HTR-8/SVneo (cell line): ENCODE measurements around the gene PCDHB7.
"Not testable (repeated sequence)": the region's sequence is repeated elsewhere in the genome, so short reads cannot be mapped to it uniquely, and the experiment has no call there.

ENCODE experiments used
- DNase-seq: peaks from one replicate; pipeline ENCODE4 v3.0.0; 2011; ENCODE audit warnings: low spot score, mixed read lengths; ENCODE audit not compliant: insufficient read length
- FAIRE-seq: peaks from 2 replicates; lab custom pipeline; 2011; peaks lifted over from hg19 to GRCh38; lab: Jason Lieb, UNC

The PCDHB7 gene

DNA sequence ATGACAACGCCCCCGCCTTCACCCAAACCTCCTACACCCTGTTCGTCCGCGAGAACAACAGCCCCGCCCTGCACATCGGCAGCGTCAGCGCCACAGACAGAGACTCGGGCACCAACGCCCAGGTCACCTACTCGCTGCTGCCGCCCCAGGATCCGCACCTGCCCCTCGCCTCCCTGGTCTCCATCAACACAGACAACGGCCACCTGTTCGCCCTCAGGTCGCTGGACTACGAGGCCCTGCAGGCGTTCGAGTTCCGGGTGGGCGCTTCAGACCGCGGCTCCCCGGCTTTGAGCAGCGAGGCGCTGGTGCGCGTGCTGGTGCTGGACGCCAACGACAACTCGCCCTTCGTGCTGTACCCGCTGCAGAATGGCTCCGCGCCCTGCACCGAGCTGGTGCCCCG, 6.9 kb downstream of the PCDHB7 start:
- FAIRE-seq, DNase-seq: not testable (repeated sequence)

DNA sequence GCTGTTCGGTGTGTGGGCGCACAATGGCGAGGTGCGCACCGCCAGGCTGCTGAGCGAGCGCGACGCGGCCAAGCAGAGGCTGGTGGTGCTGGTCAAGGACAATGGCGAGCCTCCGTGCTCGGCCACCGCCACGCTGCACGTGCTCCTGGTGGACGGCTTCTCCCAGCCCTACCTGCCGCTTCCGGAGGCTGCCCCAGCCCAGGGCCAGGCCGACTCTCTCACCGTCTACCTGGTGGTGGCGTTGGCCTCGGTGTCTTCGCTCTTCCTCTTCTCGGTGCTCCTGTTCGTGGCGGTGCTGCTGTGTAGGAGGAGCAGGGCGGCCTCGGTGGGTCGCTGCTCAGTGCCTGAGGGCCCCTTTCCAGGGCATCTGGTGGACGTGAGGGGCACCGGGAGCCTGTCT, 7.4 kb downstream of the PCDHB7 start:
- FAIRE-seq, result not testable (repeated sequence)

DNA sequence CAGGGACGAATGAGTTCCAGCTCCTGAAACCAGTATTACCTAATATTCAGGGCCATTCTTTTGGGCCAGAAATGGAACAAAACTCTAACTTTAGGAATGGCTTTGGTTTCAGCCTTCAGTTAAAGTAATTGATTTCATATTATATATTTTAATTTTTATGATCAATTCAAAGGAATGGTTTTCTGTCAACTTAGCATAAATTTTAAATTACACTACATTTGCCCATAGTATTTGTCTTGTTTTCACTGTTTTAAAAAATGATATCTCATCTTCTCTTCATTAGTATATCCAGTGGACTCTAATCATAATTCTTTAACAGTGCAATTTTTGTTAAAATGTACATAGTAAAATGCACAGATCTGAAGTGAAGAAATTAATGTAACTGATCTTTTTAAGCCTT, 7.9 kb downstream of the PCDHB7 start:
- FAIRE-seq, result no peak
- DNase-seq, result no peak

More for the DNA sequence above, 7.4 kb downstream of the PCDHB7 start:
- not testable (repeated sequence) for DNase-seq

DNA sequence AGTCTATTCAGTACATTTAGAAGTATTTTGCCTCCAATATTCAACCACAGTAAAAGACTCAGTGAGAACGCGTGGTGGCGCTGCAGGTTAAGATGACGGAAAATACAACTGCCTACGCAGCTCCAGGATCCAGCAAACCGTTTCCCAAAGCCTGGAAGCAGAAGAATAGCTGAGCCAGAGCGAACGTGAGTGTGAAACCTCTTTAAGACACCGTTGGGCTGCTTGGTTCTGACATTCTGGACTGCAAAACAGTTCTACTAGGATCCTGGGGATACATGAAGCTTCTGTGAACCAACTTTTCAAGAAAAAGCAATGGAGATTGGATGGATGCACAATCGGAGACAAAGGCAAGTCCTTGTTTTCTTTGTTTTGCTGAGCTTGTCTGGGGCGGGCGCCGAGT, 9.8 kb downstream of the PCDHB7 start, which contains the start of gene PCDHB16:
Gene PCDHB16 (plus strand): TSS at position 140 of the 400 bp plus-strand sequence. CDS start 173 bp downstream, at position 313.
- no peak for DNase-seq
- FAIRE-seq, result no peak

DNA sequence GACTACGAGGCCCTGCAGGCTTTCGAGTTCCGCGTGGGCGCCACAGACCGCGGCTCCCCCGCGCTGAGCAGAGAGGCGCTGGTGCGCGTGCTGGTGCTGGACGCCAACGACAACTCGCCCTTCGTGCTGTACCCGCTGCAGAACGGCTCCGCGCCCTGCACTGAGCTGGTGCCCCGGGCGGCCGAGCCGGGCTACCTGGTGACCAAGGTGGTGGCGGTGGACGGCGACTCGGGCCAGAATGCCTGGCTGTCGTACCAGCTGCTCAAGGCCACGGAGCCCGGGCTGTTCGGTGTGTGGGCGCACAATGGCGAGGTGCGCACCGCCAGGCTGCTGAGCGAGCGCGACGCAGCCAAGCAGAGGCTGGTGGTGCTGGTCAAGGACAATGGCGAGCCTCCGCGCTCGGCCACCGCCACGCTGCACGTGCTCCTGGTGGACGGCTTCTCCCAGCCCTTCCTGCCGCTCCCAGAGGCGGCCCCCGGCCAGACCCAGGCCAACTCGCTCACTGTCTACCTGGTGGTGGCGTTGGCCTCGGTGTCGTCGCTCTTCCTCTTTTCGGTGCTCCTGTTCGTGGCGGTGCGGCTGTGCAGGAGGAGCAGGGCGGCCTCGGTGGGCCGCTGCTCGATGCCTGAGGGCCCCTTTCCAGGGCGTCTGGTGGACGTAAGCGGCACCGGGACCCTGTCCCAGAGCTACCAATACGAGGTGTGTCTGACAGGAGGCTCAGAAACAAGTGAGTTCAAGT, 11.8 kb downstream of the PCDHB7 start:
- DNase-seq, FAIRE-seq: not testable (repeated sequence)

DNA sequence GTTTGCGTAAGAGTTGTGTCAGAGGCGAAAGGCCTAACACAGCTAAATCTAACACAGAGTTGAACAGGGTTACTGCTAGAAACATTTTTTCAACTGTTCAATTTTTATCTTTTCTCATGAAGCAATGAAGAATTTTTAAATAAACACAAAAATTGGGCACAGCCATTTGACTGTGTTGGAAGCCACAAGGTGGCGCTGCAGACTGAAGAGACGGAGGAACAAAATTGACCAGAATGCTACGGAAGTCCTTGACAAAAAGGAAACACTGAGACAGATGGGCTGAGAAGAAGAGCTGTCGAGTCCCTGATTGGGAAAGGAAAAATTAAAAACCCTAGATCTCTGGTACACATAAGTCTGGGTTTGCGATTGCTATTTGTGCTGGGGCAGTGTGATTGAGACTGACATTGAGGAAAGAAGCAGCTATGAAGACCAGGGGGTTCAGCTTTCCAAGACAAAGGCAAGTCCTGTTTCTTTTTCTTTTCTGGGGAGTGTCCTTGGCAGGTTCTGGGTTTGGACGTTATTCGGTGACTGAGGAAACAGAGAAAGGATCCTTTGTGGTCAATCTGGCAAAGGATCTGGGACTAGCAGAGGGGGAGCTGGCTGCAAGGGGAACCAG, 14.6 kb downstream of the PCDHB7 start, which contains the start of gene PCDHB9:
Gene PCDHB9 (plus strand): TSS at position 265 of the 616 bp plus-strand sequence. CDS start 158 bp downstream, at position 423.
- DNase-seq (peak; percentile 56), FAIRE-seq (no peak)

DNA sequence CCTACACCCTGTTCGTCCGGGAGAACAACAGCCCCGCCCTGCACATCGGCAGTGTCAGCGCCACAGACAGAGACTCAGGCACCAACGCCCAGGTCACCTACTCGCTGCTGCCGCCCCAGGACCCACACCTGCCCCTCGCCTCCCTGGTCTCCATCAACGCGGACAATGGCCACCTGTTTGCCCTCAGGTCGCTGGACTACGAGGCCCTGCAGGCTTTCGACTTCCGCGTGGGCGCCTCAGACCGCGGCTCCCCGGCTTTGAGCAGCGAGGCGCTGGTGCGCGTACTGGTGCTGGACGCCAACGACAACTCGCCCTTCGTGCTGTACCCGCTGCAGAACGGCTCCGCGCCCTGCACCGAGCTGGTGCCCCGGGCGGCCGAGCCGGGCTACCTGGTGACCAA, 16.2 kb downstream of the PCDHB7 start:
- DNase-seq, FAIRE-seq: not testable (repeated sequence)

DNA sequence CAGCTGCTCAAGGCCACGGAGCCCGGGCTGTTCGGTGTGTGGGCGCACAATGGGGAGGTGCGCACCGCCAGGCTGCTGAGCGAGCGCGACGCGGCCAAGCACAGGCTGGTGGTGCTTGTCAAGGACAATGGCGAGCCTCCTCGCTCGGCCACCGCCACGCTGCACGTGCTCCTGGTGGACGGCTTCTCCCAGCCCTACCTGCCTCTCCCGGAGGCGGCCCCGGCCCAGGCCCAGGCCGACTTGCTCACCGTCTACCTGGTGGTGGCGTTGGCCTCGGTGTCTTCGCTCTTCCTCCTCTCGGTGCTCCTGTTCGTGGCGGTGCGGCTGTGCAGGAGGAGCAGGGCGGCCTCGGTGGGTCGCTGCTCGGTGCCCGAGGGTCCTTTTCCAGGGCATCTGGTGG, 16.7 kb downstream of the PCDHB7 start:
- FAIRE-seq, DNase-seq: not testable (repeated sequence)

DNA sequence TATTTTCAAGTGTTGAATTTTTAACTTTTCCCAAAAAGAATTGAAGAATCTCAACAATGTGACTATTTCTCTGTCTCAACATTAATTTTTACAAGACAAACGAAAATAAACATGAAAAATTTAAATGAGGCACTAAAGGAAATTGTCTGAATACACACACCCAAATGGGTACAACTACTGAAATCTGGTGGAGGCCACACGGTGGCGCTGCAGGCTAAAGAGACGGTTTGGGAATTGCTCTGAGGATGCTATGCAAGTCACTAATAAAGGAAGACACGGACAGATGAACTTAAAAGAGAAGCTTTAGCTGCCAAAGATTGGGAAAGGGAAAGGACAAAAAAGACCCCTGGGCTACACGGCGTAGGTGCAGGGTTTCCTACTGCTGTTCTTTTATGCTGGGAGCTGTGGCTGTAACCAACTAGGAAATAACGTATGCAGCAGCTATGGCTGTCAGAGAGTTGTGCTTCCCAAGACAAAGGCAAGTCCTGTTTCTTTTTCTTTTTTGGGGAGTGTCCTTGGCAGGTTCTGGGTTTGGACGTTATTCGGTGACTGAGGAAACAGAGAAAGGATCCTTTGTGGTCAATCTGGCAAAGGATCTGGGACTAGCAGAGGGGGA, 19.8 kb downstream of the PCDHB7 start, which contains the start of gene PCDHB10:
Gene PCDHB10 (plus strand): TSS at position 244 of the 616 bp plus-strand sequence. CDS start 200 bp downstream, at position 444.
- FAIRE-seq (no peak), DNase-seq (peak; percentile 38)

DNA sequence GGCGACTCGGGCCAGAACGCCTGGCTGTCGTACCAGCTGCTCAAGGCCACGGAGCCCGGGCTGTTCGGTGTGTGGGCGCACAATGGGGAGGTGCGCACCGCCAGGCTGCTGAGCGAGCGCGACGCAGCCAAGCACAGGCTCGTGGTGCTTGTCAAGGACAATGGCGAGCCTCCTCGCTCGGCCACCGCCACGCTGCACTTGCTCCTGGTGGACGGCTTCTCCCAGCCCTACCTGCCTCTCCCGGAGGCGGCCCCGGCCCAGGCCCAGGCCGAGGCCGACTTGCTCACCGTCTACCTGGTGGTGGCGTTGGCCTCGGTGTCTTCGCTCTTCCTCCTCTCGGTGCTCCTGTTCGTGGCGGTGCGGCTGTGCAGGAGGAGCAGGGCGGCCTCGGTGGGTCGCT, 21.9 kb downstream of the PCDHB7 start:
- FAIRE-seq, DNase-seq: not testable (repeated sequence)

DNA sequence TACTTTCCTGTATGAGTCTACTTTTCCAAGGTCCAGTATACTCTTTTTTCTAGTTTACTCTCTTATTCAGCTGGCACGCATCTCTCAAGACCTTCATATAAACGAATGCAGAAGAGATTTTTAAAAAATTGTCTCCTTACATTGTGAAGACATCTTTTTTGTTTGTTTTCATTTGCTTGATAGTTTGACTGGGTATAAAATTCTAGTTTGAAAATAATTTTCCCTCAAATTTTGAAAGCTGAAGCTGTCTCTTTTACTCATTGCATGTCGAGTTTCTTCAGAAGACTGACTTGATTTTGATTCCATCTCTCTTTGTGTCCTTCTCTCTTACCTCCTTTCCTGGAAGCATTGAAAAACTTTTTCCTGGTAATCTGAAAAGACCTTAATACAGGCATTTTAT, 23.9 kb downstream of the PCDHB7 start:
- FAIRE-seq (no peak), DNase-seq (no peak)

DNA sequence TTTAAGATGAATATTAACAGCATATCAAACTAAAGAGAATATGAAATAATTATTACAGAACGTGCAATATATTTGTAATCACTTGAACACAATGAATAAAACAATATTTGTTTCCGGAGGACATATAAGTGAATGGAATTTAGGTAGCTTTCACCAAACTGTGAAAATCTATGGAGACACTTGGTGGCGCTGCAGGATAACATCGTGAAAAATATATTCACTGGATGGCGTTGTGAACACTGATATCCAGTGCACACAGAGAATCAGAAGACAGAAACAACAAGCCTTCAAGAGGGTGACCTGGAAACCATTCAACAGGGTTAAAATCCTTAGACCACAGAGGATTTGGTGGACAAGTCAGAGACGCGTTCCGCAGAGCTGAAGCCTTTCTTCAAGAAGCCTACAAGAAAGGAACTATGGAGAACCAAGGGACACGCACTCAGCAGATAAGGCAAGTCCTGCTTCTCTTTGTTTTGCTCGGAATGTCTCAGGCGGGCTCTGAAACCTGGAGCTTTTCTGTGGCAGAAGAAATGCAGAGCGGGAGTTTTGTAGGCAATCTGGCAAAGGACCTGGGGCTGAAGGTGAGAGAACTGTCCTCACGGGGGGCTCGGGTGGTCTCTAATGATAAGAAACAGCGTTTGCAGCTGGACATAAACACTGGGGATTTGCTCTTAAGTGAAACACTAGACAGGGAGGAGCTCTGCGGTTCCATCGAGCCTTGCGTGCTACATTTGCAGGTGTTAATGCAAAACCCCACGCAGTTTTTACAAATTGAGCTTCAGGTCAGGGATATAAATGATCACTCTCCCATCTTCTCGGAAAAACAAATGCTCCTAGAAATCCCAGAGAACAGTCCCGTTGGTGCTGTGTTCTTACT, 27.2 kb downstream of the PCDHB7 start, which contains the start of gene PCDHB11:
Gene PCDHB11 (plus strand): TSS at position 269 of the 877 bp plus-strand sequence. CDS start 148 bp downstream, at position 417.
- DNase-seq (peak; percentile 67), FAIRE-seq (peak; percentile 86)

DNA sequence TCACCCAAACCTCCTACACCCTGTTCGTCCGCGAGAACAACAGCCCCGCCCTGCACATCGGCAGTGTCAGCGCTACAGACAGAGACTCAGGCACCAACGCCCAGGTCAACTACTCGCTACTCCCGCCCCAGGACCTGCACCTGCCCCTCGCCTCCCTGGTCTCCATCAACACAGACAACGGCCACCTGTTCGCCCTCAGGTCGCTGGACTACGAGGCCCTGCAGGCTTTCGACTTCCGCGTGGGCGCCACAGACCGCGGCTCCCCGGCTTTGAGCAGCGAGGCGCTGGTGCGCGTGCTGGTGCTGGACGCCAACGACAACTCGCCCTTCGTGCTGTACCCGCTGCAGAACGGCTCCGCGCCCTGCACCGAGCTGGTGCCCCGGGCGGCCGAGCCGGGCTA, 28.7 kb downstream of the PCDHB7 start:
- DNase-seq, FAIRE-seq: not testable (repeated sequence)

DNA sequence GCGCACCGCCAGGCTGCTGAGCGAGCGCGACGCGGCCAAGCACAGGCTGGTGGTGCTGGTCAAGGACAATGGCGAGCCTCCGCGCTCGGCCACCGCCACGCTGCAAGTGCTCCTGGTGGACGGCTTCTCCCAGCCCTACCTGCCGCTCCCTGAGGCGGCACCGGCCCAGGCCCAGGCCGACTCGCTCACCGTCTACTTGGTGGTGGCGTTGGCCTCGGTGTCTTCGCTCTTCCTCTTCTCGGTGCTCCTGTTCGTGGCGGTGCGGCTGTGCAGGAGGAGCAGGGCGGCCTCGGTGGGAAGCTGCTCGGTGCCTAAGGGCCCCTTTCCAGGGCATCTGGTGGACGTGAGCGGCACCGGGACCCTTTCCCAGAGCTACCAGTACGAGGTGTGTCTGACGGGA, 29.2 kb downstream of the PCDHB7 start:
- FAIRE-seq, result not testable (repeated sequence)

DNA sequence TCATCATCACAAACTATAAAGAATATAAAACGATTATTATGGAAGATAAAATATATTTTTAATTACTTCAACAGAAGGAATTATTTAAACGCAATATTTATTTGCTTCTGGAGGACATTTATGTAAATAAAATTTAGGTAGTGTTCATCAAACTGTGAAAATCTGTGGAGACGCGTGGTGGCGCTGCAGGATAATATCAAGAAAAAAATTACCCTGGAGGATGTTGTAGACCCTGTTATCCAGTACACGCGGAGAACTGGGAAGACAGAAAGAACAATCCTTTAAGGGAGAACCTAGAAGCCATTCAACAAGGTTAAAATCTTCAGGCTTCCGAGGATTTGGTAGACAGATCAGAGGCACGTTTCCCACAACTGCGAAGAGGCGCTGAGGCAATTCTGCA, 36.0 kb downstream of the PCDHB7 start, which contains the start of gene PCDHB12:
Gene PCDHB12 (plus strand): TSS at position 242 of the 400 bp plus-strand sequence. CDS start 189 bp downstream, outside the sequence.
- no peak for FAIRE-seq
- DNase-seq, result peak; percentile 34

More for the DNA sequence above, 29.2 kb downstream of the PCDHB7 start:
- not testable (repeated sequence) for DNase-seq

DNA sequence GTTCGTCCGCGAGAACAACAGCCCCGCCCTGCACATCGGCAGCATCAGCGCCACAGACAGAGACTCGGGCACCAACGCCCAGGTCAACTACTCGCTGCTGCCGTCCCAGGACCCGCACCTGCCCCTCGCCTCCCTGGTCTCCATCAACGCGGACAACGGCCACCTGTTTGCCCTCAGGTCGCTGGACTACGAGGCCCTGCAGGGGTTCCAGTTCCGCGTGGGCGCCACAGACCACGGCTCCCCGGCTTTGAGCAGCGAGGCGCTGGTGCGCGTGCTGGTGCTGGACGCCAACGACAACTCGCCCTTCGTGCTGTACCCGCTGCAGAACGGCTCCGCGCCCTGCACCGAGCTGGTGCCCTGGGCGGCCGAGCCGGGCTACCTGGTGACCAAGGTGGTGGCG, 37.8 kb downstream of the PCDHB7 start:
- not testable (repeated sequence) for DNase-seq, FAIRE-seq

DNA sequence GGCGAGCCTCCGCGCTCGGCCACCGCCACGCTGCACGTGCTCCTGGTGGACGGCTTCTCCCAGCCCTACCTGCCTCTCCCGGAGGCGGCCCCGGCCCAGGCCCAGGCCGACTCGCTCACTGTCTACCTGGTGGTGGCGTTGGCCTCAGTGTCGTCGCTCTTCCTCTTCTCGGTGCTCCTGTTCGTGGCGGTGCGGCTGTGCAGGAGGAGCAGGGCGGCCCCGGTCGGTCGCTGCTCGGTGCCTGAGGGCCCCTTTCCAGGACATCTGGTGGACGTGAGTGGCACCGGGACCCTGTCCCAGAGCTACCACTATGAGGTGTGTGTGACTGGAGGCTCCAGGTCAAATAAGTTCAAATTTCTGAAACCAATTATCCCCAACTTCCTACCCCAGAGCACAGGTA, 38.4 kb downstream of the PCDHB7 start:
- FAIRE-seq, DNase-seq: not testable (repeated sequence)

DNA sequence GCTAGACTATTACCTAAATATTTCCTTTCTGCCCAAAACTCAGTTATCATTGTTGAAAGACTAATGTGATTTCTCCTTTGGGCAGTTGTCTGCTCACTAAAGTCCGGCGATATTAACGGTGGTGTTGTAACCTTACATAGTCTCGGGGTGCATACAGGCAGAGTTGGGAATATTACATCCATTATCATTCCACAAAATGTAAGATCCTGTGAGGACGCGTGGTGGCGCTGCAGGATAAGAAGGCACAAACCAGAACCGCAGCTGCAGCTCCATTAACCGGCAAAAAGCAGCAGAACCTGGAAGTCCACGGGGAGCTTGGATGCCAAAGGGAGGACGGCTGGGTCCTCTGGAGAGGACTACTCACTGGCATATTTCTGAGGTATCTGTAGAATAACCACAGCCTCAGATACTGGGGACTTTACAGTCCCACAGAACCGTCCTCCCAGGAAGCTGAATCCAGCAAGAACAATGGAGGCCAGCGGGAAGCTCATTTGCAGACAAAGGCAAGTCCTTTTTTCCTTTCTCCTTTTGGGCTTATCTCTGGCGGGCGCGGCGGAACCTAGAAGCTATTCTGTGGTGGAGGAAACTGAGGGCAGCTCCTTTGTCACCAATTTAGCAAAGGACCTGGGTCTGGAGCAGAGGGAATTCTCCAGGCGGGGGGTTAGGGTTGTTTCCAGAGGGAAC, 41.4 kb downstream of the PCDHB7 start, which contains the start of gene PCDHB13:
Gene PCDHB13 (plus strand): TSS at position 264 of the 684 bp plus-strand sequence. CDS start 205 bp downstream, at position 469.
- peak; percentile 78 for FAIRE-seq
- not testable (repeated sequence) for DNase-seq
